Medulla oblongata (tissue), 1 donor: ENCODE results near the gene CAPN11.
"Not testable (repeated sequence)": the region's sequence is repeated elsewhere in the genome, so short reads cannot be mapped to it uniquely, and the experiment has no call there.

Experiments
- DNase-seq: peaks from one replicate; pipeline ENCODE4 v3.0.0-alpha.2; 2015; ENCODE audit errors: extremely low spot score

The CAPN11 gene

DNA sequence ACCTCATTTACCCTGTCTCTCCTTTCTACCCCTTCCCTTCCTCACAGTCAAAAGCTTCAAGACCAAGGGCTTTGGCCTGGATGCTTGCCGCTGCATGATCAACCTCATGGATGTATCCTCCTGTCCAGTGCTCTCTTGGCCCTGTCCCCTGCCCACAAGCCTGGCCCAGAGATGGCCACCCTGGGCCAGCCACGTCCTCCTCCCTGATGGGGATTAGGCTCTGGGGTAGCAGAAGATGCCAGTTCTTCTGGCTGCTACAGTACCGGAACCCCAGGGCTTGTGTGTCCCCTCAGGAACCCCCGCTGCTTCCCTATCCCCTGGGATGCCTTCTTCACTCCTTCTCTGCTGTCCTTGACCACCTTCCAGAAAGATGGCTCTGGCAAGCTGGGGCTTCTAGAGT is 22.3 kb downstream of the CAPN11 start:
- no peak for DNase-seq

DNA sequence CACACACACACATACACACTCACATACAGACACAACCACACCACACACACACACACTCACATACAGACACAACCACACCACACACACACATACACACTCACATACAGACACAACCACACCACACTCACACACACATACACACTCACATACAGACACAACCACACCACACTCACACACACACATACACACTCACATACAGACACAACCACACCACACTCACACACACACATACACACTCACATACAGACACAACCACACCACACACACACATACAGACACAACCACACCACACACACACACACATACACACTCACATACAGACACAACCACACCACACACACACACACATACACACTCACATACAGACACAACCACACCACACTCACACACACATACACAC is 23.2 kb downstream of the CAPN11 start:
- not testable (repeated sequence) for DNase-seq

DNA sequence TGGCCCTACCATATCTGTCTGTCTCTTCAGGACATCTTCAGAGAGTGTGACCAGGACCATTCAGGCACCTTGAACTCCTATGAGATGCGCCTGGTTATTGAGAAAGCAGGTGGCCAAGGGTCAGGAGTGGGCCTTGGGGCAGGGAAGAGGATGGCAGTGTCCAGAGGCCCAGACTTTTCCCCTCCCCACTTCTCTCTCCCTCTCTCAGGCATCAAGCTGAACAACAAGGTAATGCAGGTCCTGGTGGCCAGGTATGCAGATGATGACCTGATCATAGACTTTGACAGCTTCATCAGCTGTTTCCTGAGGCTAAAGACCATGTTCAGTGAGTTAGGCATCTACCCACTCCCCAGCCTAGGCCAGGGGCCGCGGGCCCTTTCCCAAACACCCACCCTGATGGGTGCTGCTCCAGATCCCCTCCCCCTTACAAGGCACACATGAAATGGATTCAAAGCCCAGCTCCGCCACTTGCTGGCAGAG is 24.3 kb downstream of the CAPN11 start:
- DNase-seq = no peak

DNA sequence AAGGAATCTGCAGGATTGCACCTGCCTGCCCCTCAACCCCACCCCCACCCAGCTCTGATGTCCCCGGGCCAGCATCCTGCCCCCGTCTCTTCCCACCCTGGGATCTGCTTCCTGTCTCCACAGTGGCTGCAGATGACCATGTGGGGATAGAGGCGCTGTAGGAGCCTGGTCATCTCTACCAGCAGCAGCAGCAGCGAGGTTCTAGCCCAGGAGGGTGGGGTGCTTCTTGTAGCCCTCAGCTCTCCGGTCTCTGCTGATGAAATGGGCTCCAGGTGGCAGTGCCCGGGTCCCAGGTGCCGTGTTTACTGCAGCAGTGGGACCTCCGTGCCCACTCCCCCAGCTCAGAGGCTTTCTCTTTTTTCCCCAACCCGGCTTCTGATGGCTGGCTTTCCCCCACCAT is 25.2 kb downstream of the CAPN11 start:
- DNase-seq = no peak

DNA sequence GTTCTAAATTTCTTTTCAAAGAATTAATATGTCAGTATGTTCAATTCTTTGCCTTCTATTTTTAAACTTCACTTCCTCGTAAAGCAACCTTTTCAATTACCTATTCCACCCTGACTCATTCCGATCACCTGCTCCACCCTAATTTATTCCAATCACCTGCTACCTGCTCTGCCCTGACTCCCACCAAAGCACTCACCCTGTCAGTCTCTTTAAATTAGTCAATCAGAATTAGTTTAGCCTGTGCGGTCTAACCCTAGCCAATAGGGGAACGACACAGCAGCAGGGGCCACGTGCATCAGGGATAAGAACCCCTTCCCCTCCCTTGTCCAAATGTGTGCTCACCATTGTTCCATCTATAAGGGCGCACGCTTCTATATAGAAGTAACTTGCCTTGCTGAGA is 26.7 kb downstream of the CAPN11 start:
- DNase-seq = not testable (repeated sequence)

DNA sequence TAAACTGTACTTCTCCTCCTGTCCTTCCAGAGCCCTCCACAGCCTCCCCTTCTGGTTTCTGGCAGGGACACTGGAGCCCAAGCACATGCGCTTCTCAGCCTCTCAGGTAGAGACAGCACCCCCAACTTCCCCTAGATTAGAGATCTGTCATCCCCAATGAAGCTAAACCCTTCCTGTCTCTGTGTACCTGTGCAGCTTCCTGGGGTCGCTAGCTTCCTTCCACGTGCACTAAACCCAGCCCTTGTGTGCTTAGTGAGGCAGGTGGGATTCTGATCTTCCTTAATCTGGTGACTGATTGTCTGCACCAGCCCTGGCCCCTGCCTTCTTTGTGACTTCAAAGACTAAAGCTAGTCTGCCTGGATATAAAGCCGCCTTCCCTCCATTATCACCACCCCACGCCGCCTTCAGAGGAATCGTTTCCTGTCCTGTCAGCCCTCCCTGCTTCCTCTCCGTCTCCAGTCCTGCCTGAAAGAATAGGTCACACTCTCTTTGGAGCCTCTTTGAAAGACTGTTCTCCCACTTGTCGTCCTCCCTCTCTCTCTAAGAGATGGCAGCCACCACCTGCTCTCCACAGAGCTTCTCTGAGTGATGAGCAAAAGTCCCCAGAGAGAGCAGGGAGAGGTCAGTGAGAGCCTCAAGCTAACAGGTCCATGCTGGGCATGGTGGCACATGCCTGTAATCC is 27.5 kb downstream of the CAPN11 start:
- DNase-seq = no peak

DNA sequence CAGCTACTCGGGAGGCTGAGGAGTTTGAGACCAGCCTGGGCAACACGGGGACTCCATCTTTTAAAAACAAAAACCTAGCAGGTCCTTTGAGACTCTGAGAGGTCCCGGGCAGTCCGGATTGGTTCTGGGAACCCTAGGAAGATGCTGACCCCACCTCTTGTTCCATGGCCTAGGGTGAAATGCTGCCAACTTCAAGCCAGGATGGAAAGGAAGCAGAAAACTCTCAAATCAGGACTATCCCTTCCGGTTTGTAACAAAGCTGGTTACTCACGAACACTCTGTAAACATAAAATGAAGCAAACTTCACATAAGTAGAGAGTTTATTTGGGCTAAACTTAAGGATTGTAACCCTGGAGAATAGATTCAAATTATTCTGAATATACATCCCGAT is 28.0 kb downstream of the CAPN11 start:
- no peak for DNase-seq

DNA sequence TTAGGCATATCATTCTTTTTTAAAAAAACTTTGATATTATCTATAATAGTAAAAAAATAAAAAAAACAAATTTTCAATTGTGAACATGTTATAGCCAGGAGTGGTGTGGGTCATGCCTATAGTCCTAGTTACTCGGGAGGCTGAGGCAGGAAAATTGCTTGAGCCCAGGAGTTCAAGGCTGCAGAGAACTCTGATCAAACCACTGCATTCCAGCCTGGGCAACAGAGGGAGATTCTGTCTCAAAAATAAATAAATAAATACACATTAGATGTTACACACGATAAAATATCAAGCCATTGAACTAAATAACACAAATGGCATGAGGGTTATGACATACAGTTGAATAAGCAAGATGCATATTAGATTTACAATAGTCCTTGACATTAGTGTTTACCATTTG is 30.2 kb downstream of the CAPN11 start:
- no peak for DNase-seq

DNA sequence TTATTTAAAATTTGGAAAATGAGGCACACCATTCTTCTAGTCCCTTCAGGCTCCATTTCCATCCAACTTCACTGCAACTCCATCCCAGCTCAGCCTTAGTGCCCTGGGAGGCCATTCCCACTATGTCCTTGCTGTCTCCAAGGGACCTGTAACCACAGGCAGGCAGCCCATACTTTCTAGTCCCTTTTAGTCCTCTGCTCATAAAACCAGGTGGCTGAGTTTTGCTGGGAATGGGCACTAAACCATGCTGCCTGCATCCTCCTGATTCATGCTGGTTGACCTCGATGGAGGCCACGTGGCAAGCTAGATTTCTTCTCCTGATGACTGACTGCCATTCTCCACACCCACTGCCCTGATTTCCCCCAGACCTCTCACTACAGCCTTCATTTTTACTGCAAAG is 30.6 kb downstream of the CAPN11 start:
- DNase-seq = no peak

DNA sequence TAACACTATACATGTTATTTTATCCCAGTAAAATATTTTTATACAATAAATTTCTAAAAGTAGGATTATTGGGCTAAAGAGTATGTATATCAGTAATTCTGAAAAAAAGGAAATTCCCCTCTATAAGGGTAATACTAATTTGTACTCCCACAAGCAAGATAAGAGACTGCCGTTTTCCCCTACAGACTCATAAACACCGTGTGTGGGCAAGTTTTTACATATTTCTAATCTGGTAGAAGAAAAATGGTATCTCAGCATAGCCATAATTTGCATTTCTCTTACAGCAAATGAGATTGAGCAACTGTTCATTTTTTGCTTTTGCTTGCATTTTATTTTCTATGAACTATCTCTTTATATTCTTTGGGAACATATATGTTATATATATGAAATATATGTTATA is 32.1 kb downstream of the CAPN11 start:
- no peak for DNase-seq

DNA sequence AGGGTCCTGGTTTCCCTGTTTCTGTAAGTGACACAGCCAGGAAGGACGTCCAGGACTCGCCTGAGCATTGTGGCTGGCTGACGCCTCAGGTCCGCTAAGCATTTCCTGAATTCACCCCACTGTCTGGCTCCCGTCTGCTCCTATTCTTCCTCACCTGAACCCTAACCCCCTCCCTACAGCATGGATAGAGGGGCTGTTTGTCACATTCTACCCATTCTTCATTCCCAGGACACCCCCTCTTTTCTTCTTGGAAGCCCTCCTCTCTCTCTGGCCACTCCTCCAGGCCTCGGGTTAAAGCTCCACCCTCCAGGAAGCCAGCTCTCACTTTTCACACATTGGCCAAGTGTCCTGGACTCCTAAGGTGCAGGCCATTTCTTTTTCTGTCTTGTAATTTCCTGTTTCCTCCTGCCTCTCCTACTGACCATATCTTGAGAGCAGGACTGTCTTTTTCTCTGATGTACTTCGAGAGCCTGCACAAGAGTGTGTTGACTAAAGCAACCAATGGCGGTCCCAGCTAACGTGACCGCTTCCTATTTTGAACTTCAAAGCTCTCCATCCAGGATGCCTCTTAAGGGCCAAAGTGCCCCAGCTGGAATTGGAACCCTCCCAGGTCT is 33.9 kb downstream of the CAPN11 start:
- DNase-seq = no peak

DNA sequence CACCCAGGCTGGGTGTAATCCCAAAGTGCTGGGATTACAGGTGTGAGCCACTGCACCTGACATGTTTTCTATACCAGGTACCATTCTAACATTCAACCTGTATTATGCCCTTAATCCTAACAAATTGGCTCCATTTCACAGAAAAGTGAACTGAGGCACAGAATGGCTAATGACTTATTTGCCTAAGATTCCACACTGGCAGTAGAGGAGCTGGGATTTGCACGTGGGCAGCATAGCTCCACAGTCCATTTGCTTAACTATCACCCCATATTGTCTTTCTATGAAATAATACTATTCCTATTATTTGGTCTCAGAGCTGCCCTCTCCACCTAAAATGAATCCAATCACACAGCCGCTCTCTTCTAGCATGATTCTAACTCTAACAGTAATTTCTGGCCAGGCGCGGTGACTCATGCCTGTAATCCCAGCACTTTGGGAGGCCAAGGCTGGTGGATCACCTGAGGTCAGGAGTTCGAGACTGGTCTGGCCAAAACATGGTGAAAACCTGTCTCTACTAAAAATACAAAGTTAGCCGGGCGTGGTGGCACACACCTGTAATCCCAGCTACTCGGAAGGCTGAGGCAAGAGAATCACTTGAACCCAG is 34.8 kb downstream of the CAPN11 start:
- DNase-seq = no peak

DNA sequence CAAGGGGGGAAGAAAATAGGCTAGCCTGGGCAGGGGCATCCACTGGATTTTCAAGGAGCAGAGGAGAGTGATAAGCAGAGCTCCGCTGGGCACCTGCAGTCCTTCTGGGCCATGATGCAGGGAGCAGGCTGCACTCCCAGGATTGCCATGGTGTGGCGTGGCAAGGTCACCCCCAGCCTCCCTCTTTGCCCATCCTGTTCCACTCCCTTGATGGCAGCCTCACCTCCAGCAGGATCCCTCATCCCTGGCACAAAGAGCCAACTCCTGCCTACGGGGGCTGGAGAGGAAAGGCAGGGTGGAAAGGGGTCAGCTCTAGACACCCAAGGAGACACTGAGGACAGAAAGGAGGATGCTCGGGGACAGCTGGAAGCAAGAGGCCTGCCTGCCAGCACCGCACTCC is 35.7 kb downstream of the CAPN11 start:
- DNase-seq = no peak

DNA sequence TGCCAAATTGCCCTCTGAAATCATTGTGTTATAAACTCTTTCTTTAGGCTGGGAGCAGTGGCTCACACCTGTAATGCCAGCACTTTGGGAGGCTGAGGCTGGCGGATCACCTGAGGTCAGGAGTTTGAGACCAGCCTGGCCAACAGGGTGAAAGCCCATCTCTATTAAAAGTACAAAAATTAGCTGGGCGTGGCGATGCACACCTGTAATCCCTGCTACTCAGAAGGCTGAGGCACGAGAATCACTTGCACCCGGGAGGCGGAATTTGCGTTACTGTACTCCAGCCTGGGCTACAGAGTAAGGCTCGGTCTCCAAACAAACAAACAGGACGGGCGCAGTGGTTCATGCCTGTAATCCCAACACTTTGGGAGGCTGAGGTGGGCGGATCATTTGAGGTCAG is 37.7 kb downstream of the CAPN11 start:
- DNase-seq = not testable (repeated sequence)

DNA sequence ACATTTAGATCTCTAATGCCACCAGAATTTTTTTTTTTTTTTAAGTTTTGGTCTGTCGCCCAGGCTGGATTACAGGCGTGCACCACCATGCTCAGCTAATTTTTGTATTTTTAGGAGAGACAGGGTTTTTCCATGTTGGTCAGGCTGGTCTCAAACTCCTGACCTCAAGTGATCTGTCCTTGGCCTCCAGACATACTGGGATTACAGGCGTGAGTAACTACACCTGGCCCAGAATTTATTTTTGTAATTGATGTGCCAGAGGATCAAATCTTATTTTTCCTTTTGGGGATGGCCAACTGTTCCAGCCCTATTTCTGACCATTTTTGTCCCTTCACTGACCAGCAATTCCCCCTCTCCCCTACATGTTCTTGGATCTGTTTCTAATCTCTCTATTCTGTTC is 40.1 kb downstream of the CAPN11 start:
- DNase-seq = no peak

DNA sequence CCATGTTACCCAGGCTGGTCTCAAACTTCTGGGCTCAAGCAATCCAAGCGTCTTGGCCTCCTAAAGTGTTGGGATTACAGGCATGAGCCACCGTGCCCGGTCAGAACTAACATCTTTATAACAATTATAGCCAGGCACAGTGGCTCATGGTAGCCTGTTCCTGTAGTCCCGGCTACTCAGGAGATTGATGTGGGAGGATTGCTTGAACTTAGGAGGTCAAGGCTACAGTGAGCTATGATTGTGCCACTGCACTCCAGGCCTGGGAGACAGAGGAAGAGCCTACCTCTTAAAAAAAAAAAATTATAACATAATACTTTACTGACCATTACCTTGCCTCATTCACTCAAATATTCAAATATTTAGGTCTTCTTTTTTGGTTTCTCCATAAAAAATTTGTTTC is 41.3 kb downstream of the CAPN11 start:
- no peak for DNase-seq

DNA sequence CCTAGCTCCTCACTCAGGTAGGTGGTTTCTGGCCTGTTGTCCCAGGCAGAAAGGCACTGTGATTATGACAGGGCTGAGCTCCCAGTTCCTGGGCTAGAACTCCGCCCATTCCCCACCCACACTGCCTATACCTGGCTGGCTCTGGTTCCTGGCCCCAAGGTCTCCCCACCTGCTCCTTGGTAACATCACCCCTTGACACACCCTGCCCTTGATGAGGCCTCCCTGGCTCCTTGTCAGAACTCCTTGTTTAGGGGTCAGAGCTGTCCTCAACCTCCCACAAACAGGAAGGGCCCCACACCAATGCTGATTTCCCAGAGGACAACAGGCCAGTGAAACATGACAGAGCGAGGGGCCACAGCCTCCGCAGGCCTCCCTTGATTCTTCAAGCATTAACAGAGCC is 42.6 kb downstream of the CAPN11 start:
- no peak for DNase-seq

DNA sequence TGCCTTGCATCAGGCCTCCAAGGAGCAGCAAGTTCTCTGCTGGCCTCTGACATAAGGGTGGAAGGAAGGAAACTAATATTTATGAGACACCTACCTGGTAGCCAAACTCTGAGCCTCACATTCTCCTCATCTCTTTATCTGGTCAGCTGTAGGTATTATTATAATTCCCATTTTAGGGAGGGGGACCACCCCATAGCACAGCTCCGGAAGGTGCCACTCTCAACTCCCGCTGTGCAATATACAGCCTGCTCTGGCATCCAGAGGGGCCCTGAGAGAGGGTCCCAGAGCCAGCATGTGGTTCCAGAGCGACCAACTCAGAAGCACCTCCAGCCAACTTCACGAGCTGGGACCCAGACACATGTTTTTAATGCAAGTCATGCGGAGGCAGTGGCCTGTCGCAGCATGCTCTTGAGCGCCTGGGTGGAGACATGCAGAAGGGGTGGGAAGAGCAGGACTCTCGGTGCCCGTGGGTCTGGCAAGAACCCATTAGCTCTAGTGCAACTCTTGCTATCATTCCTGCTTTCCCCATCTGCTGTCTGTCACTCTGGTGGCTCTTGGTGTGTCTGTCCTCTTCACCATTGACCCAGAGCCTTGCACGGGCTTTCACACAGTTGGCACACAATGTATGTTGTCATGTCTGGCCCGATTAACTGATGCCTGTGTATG is 43.2 kb downstream of the CAPN11 start:
- no peak for DNase-seq

DNA sequence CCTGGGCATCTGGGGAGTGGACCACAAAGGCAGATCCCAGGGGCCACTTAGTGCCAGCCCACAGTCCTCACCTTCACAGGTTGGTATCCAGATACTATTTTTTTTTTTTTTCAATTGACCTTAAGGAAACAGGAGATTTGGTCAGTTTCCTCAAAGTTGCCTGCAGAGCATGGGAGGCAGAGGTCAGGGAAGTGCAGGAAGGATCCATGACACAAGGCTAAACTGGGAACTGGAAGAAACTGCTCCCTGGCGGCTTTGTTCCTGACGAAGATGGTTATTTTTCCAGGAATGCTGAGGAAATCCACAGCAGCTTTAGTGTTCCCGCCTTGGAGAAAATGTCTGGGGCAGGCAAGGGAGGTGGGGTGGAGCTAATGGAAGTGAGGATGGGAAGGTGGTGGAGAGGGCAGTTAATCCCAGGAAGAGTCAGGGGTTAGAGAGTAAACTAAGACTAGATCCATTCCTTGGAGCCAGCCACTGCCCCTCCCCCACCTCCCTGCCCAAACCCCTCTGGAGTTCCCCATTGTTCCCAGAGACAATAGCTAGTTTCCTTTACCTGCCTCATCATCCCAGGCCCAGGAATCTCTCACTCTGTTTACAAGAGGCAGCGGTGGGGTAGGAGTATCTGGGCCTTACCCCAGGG is 43.8 kb downstream of the CAPN11 start:
- no peak for DNase-seq

DNA sequence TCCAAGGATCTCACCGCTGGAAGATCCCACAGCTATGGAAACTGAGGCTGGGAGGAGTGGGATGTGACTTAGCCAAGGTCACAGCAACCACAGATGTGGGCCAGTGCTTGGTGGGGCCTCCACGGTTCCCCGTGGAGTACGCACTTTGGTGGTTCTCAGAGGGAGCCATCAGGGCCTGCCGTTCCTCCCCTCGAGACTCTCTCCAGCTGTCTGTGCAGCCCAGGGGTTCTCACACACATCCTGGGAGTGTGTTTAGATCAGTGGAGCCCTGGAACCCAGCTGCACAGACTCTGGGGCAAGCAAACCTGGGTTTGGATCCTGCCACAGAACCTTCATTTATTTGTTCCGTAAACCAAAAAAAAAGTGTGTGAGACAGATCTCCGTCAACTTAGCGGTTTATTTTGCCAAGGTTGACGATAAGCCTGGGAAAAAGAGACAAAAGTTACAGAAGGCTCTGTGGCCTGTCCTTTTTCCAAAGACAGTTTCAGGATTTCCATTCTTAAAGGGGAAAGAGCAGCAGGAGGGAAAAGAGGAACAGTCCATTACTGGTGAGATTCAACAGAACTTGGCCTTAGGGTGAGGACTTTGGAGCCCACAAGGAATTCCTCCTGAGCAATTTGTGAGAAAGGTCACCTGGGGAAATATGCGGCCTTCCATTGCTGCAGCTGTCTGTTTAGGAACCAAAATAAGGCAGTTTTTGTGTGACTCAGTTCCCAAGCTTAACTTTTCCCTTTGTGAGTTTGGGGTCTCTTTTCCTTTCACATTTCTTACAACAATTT is 44.5 kb downstream of the CAPN11 start:
- no peak for DNase-seq

DNA sequence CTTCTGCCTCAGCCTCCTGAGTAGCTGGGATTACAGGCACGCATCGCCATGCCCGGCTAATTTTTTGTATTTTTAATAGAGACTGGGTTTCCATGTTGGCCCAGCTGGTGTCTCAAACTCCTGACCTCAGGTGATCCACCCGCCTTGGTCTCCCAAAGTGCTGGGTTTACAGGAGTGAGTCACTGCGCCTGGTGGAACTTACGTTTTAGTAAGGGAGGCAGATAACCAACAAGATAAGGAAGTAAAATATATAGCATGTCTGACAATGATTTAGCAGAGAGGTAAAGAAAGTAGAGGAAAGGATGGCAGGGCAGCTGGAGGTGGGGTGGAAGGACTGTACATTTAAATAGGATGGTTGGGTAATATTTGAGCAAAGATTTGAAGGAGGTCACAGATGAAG is 45.3 kb downstream of the CAPN11 start:
- no peak for DNase-seq

DNA sequence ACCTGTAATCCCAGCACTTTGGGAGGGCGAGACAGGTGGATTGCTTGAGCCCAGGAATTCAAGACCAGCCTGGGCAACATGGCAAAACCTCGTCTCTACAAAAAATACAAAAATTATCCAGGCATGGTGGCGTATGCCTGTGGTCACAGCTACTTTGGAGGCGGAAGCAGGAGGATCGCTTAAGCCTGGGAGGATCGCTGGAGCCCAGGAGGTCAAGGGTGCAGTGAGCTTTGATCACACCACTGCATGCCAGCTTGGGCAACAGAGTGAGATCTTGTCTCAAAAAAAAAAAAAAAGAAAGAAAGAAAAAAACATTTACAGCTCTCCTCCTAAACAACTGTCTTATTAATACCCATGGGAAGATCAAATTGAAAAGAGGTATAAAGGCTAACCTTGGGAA is 49.3 kb downstream of the CAPN11 start:
- no peak for DNase-seq
